ENCODE data around the gene KLHDC7A.

KLHDC7A gene

DNA sequence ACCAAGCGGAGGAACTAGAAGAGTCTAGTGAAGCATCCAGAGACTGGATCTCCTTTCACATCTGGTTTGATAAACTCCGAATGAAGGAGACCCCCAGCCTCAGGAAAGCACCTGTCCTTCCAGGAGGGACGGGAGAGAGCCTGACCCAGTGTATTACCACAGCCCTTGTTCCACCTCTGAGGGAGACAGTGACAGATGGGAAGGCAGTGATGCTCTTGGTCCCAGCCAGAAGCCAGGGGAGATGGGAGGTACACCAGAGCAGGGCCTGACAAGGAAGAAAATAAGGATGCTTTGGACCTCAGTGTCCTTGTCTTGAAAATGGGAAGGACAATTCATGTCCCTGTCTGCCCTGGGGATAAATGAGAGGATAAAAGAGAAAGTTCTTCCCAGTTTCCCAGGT lies 3.5 kb downstream of the KLHDC7A start:
- no peaks in the 10 kb centered on the region for H3K9me3 Mint-ChIP-seq
- H3K27me3 Mint-ChIP-seq (ENCODE audit: low read depth), result peaks cover 27% of the 10 kb centered on the region

GRCh38 chr1:18484721-18485120 lies 4.0 kb downstream of the KLHDC7A start:
- H3K36me3 Mint-ChIP-seq (ENCODE audit: low read depth), result no peaks in the 10 kb centered on the region
- no peaks in the 10 kb centered on the region for H3K9me3 Mint-ChIP-seq

More for the DNA sequence above, 3.5 kb downstream of the KLHDC7A start:
- TF ChIP-seq CTCF (IDR thresholded peaks at IDR 0.05; ENCODE audit: unreplicated experiment in 3 of 3), result no peak
- Mint-ChIP-seq H3K36me3 (ENCODE audit: low read depth) (no peaks in the 10 kb centered on the region), H3K4me1 (peaks cover 14% of the 10 kb centered on the region), H3K4me3 (no peak overlapping the region), H3K27ac (peak overlapping the region in 1 of 3 experiments; percentile 48)

GRCh38 chr1:18485227-18485626 lies 4.5 kb downstream of the KLHDC7A start:
- Mint-ChIP-seq H3K4me3 (no peak overlapping the region), H3K27ac (no peak overlapping the region), H3K4me1 (peaks cover 4% of the 10 kb centered on the region), H3K36me3 (ENCODE audit: low read depth) (no peaks in the 10 kb centered on the region), H3K9me3 (no peaks in the 10 kb centered on the region), H3K27me3 (ENCODE audit: low read depth) (peaks cover 27% of the 10 kb centered on the region)
- TF ChIP-seq CTCF (IDR thresholded peaks at IDR 0.05; ENCODE audit: unreplicated experiment in 3 of 3), result no peak

More at GRCh38 chr1:18484721-18485120, 4.0 kb downstream of the KLHDC7A start:
- no peak overlapping the region for H3K27ac Mint-ChIP-seq
- H3K4me3 Mint-ChIP-seq, result no peak overlapping the region
- peaks cover 27% of the 10 kb centered on the region for H3K27me3 Mint-ChIP-seq (ENCODE audit: low read depth)
- TF ChIP-seq CTCF (IDR thresholded peaks at IDR 0.05; ENCODE audit: unreplicated experiment in 3 of 3), result no peak
- peaks cover 9% of the 10 kb centered on the region for H3K4me1 Mint-ChIP-seq

GRCh38 chr1:18486195-18486594 lies 5.5 kb downstream of the KLHDC7A start:
- H3K4me3 Mint-ChIP-seq, result no peak overlapping the region
- H3K27me3 Mint-ChIP-seq (ENCODE audit: low read depth), result peaks cover 24% of the 10 kb centered on the region
- no peak overlapping the region for H3K27ac Mint-ChIP-seq
- H3K36me3 Mint-ChIP-seq (ENCODE audit: low read depth), result no peaks in the 10 kb centered on the region
- H3K9me3 Mint-ChIP-seq, result peaks cover 2% of the 10 kb centered on the region
- TF ChIP-seq CTCF (IDR thresholded peaks at IDR 0.05; ENCODE audit: unreplicated experiment in 3 of 3), result peak in 2 of 3 experiments; percentile 30 to 31
- H3K4me1 Mint-ChIP-seq, result no peaks in the 10 kb centered on the region

- Mint-ChIP-seq H3K4me1 (no peaks in the 10 kb centered on the region), H3K27me3 (ENCODE audit: low read depth) (peaks cover 24% of the 10 kb centered on the region), H3K36me3 (ENCODE audit: low read depth) (no peaks in the 10 kb centered on the region), H3K27ac (no peak overlapping the region), H3K9me3 (peaks cover 6% of the 10 kb centered on the region), H3K4me3 (no peak overlapping the region)
- no peak for TF ChIP-seq CTCF (IDR thresholded peaks at IDR 0.05; ENCODE audit: unreplicated experiment in 3 of 3)
These were observed 8.8 kb downstream of the KLHDC7A start for GRCh38 chr1:18489417-18490143.

GRCh38 chr1:18491168-18491567 lies 10.4 kb downstream of the KLHDC7A start:
- TF ChIP-seq CTCF (IDR thresholded peaks at IDR 0.05; ENCODE audit: unreplicated experiment in 3 of 3), result no peak
- H3K4me1 Mint-ChIP-seq, result no peaks in the 10 kb centered on the region
- no peak overlapping the region for H3K27ac Mint-ChIP-seq
- H3K9me3 Mint-ChIP-seq, result peaks cover 9% of the 10 kb centered on the region
- no peak overlapping the region for H3K4me3 Mint-ChIP-seq
- no peaks in the 10 kb centered on the region for H3K36me3 Mint-ChIP-seq (ENCODE audit: low read depth)
- H3K27me3 Mint-ChIP-seq (ENCODE audit: low read depth), result peaks cover 19% of the 10 kb centered on the region
